SJSA1 (cell line): ENCODE results near the gene TNS4. TPM values are rescaled to one million over a fixed set of nuclear protein-coding genes. Genes with fewer than 3 reads are reported as not detected.

Experiments
- DNase-seq, 2 experiments: peaks; one replicate each; pipeline ENCODE4 v3.0.0-alpha.2; 2015 to 2020; ENCODE audit warnings: low spot score in 2 of 2, low read depth in 1 of 2
- H3K27ac ChIP-seq: fragments of 250-450 bp; sonication (Bioruptor Pico); 2 replicates; pipeline ENCODE4 v1.5.1; 2020; ENCODE audit warnings: mild to moderate bottlenecking, moderate library complexity
- H3K27me3 ChIP-seq: fragments of 250-450 bp; sonication (Bioruptor Pico); replicated peaks from 2 replicates; pipeline ENCODE4 v1.5.1; 2020; ENCODE audit warnings: mild to moderate bottlenecking, moderate library complexity
- H3K36me3 ChIP-seq: fragments of 250-450 bp; sonication (Bioruptor Pico); 2 replicates; pipeline ENCODE4 v1.5.1; 2020; ENCODE audit warnings: mild to moderate bottlenecking
- H3K4me1 ChIP-seq: fragments of 250-450 bp; sonication (Bioruptor Pico); replicated peaks from 2 replicates; pipeline ENCODE4 v1.6.1; 2021; ENCODE audit warnings: mild to moderate bottlenecking
- H3K4me3 ChIP-seq: fragments of 250-450 bp; sonication (Bioruptor Pico); 2 replicates; pipeline ENCODE4 v1.5.1; 2020; ENCODE audit warnings: mild to moderate bottlenecking
- H3K9me3 ChIP-seq: fragments of 250-450 bp; sonication (Bioruptor Pico); replicated peaks from 2 replicates; pipeline ENCODE4 v1.5.1; 2020; ENCODE audit warnings: mild to moderate bottlenecking
- total RNA-seq: library from RNA; depleted of rRNA; stranded (reverse); fragments of >200 nt; shearing (Covaris generic); gene quantifications from 2 replicates; pipeline ENCODE4 v1.2.3, GENCODE V29; 2014

The TNS4 gene
- total RNA-seq, 1 experiment from 2014 or later = not detected

DNA sequence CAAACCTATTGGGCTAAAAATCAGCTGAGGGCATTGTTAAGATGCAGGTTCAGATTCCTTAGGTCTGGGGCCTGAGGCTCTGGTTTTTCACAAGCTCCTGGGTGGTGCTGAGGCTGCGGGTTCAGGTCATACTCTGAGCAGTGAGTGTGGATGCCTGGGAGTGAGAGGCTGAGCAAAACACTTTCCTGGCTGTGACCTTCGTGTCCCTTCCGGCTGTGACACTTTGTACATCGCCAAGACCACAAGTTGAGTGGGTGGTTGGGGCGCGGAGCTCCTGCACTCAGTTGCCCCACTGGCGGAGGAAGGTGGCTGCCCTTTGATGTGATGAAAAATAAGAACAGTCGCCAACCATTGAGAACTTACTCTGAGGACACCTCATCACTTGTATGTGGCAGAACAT, 39.0 kb upstream of the TNS4 start:
- H3K27ac ChIP-seq = no peak overlapping the region
- no peak for DNase-seq
- peaks cover 18% of the 10 kb centered on the region for H3K4me1 ChIP-seq

DNA sequence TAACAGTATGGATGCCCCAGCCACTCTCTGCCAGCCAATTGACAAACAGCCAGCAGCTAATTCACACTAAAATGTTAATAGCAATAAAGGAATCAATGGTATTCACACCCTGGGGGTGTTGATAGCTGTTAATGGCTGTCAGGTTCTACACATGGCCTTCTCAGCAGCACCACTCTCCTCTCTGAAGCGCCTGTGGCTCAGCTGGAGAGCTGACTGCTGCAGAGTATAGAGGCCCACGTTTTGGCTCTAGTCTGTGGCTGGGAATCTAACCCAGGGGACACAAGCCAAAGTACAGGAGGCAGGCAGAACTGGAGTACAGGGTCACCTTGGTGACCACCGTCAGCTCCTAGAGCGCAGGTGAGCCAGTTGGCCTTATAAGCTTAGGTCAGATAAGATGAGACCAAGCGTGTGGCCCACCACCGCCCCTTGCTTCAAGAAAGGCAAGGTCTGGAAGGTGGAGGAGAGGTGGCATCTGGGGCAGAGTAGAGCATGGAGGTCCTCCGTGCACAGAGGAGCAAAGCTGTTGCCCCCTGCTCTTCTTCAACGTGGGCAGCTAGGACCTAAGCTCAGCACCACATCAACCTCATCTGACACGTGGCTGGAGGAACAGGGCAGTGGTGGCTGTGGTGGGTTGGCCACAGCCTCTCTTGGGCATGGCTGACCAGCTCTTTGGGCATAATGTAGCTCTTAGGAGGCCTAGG, 38.4 kb upstream of the TNS4 start:
- H3K27me3 ChIP-seq = no peaks in the 10 kb centered on the region
- H3K4me3 ChIP-seq = no peak overlapping the region
- no peak for DNase-seq
- no peak overlapping the region for H3K27ac ChIP-seq
- no peaks in the 10 kb centered on the region for H3K36me3 ChIP-seq
- H3K9me3 ChIP-seq = no peaks in the 10 kb centered on the region
- peaks cover 18% of the 10 kb centered on the region for H3K4me1 ChIP-seq

More for the DNA sequence above, 39.0 kb upstream of the TNS4 start:
- Histone ChIP-seq H3K4me3 (no peak overlapping the region), H3K36me3 (no peaks in the 10 kb centered on the region), H3K27me3 (no peaks in the 10 kb centered on the region), H3K9me3 (no peaks in the 10 kb centered on the region)

DNA sequence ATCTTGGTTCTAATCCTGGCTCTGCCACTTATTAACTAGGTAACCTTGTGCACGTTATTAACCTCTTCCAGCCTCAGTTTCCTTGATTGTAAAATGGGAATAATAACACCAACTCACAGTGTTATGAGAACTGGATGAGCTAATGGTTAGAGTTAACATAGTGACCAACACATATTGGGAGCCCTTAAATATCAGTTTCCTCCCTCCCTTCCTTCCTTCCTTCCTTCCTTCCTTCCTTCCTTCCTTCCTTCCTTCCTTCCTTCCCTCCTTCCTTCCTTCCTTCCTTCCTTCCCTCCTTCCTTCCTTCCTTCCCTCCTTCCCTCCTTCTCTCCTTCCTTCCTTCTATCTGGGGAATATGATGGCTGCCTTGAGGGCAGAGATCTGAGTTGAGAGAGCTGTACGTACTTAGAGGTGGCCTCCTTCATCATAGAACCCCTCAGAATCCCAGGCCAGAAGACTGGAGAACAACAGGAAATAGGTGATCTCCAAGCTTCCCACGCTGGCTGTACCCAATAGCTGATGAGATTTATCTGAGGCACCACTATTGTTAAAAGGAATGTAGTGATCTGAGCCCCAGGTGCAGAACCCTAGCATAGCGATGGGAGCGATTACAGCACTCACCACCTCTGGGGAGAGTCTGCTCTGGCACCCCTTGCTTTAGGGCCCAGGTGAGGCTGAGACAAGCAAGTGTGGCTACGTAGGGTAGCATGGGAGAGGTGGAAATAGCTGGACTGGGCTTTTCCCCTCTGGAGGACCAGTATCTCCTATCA, 37.7 kb upstream of the TNS4 start:
- Histone ChIP-seq H3K9me3 (no peaks in the 10 kb centered on the region), H3K4me3 (no peak overlapping the region), H3K36me3 (no peaks in the 10 kb centered on the region), H3K27me3 (no peaks in the 10 kb centered on the region), H3K27ac (no peak overlapping the region), H3K4me1 (peaks cover 18% of the 10 kb centered on the region)
- DNase-seq = no peak

GRCh38 chr17:40538019-40538935, 36.9 kb upstream of the TNS4 start:
- no peak overlapping the region for H3K27ac ChIP-seq
- DNase-seq = no peak
- H3K4me1 ChIP-seq = peaks cover 22% of the 10 kb centered on the region
- H3K4me3 ChIP-seq = no peak overlapping the region
- no peaks in the 10 kb centered on the region for H3K9me3 ChIP-seq
- H3K27me3 ChIP-seq = no peaks in the 10 kb centered on the region
- no peaks in the 10 kb centered on the region for H3K36me3 ChIP-seq

DNA sequence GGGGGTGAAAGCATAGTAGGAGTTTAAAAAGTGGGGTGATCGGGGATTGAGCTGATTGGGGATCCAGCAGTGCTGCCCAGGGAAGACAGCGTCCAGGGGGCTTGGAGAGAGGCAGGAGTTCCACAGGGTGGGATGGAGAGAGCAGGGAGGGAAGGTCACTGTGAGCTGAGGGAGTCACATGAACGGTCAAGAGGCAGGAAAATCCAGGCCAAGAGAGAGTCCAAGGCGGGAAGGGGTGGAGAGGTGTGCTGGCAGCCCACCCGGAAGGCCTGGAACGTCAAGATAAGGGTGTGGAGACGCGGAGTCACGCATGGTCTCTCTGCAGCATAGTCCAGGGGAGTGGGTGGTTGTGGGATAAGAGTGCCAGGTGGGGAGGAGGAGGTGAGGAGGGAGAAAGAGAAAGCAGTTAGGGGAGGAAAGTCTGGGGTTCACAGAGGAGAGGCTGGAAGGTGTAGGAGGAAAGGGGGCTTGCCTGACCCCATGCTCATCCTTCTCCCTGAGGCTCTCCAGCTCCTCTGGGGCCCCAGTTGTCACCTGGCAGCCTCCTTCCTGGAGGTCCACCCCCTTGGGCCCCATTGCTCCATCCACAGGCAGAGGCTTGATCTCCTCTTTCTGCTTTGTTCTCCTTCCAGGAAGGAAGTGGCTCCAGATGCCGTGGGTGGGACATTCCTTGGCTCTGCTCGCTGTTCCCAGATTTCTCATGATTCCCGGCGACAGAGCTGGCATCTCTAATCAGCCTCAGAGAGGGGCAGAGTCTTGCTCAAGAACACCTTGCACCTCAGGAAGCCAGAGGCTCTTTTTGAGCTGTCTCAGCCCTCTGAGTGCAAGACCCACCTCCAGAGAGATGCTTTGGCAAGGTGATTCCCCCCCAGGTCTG, 35.1 kb upstream of the TNS4 start:
- no peaks in the 10 kb centered on the region for H3K36me3 ChIP-seq
- H3K4me1 ChIP-seq = peaks cover 28% of the 10 kb centered on the region
- no peak for DNase-seq
- H3K27me3 ChIP-seq = no peaks in the 10 kb centered on the region
- H3K9me3 ChIP-seq = no peaks in the 10 kb centered on the region
- no peak overlapping the region; the same call in 1 of the 2 replicates for H3K27ac ChIP-seq
- no peak overlapping the region for H3K4me3 ChIP-seq

DNA sequence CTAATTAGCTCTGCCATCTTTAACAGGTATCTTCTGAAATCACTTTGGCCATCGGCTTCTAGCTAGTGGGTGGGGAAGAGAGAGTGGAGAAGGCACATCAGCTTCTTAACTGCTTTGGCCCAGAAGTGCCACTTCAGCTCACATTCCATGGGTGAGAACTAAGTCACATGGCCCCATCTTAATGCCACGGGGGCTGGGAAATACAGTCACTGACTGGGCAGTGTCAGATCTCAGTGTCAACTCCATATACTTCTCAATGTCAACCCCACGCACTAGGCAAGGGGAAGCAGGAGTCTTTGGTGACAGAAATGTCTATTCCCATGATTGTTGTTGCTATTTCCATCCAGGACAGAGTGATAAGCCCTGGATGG, 34.5 kb upstream of the TNS4 start:
- Histone ChIP-seq H3K4me1 (peaks cover 28% of the 10 kb centered on the region), H3K27me3 (no peaks in the 10 kb centered on the region), H3K9me3 (no peaks in the 10 kb centered on the region), H3K36me3 (no peaks in the 10 kb centered on the region), H3K27ac (no peak overlapping the region), H3K4me3 (no peak overlapping the region)
- DNase-seq = no peak

DNA sequence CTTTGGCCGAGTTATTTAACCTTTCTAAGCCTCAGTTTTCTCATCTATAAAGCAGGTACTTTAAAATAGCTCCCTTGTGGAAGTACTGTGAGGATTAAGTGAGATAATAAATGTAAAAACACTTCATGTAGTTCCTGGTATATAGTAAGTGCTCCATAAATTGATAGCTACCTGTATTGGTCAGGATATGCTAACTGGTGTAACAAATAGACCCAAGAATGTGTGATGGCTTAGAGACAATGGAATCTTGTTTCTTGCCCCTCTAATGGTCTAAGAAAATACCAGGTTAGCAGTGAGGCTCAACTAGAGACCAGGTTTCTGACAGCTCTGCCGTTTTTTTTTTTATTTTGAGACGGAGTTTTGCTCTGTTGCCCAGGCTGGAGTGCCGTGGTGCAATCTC, 34.0 kb upstream of the TNS4 start:
- Histone ChIP-seq H3K9me3 (no peaks in the 10 kb centered on the region), H3K4me3 (no peak overlapping the region), H3K4me1 (peaks cover 28% of the 10 kb centered on the region), H3K36me3 (no peaks in the 10 kb centered on the region), H3K27me3 (no peaks in the 10 kb centered on the region), H3K27ac (no peak overlapping the region)
- no peak for DNase-seq

DNA sequence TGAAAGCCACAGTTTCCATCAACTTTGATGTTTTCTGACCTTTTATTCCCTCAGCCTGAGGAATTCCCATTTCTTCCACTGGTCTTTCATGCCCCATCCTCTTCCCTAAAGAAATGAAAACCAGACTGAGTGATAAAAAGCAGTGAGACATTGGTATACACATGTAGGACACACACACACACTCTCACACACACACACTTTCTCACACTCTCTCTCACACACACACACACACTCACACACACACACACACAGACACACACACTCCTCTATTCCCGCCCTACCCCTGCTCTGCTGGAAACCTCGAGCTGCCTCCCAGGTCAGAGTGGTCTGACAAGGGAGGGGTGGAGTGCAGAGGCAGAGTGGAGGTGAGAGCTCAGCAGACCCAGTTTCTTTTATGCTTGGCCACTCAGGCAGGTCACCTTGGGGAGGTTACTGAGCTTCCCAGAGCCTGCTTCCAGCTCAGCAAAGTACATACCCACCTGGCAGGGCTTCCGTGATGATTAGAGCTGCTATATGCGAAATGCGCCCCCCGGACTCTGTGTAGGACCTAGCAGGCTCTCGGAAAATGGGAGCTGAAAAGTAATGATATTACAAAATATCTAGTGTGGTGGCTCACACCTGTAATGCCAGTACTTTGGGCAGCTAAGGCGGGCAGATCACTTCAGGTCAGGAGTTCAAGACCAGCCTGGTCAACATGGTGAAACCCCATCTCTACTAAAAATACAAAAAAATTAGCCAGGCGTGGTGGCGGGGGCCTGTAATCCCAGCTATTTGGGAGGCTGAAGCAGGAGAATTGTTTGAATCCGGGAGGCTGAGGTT, 33.2 kb upstream of the TNS4 start:
- H3K36me3 ChIP-seq = no peaks in the 10 kb centered on the region
- no peak for DNase-seq
- no peaks in the 10 kb centered on the region for H3K9me3 ChIP-seq
- H3K4me3 ChIP-seq = no peak overlapping the region
- no peaks in the 10 kb centered on the region for H3K27me3 ChIP-seq
- H3K27ac ChIP-seq = no peak overlapping the region
- peaks cover 28% of the 10 kb centered on the region for H3K4me1 ChIP-seq

- DNase-seq = no peak
- Histone ChIP-seq H3K4me1 (peaks cover 28% of the 10 kb centered on the region), H3K36me3 (no peaks in the 10 kb centered on the region)
Observed at GRCh38 chr17:40533896-40534295, 32.5 kb upstream of the TNS4 start.

DNA sequence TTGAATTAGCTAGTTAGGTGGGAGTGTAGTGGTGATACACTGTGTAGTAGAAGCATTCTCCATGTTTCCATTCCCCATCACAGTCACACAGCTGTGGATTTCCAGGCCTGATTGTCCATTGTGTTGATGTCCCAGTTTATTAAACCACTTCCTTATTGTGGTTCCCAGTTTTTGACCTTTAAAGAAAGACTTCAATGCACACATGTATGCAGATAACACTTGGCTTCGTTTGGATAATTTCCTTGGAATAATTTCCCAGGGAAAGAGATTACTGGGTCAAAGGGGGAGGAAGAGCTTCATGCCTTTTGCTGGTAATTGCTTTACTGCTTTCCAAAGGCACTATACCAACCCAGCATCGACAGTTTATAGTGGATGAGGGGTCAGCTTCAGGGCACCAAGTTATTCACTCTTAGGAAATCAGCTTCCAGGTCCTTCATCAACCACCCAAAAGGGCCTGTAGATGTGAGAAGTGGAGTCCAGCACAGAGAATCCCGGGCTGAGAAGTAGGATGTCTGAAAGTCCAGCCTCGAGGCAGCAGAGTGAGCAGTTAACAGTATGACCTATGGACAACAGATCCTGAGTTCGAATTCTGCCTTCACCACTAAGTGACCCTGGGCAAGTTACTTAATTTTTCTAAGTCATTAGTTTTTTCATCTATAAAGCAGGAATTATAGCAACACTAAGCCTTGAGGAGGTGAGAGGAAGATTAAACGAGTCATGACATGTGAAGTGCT, 31.3 kb upstream of the TNS4 start:
- no peak overlapping the region for H3K4me3 ChIP-seq
- H3K36me3 ChIP-seq = no peaks in the 10 kb centered on the region
- peaks cover 28% of the 10 kb centered on the region for H3K4me1 ChIP-seq
- H3K27me3 ChIP-seq = no peaks in the 10 kb centered on the region
- DNase-seq = peak in 1 of 2 experiments; percentile 18
- no peak overlapping the region for H3K27ac ChIP-seq
- H3K9me3 ChIP-seq = no peaks in the 10 kb centered on the region

More at GRCh38 chr17:40533896-40534295, 32.5 kb upstream of the TNS4 start:
- Histone ChIP-seq H3K27ac (no peak overlapping the region), H3K4me3 (no peak overlapping the region), H3K27me3 (no peaks in the 10 kb centered on the region), H3K9me3 (no peaks in the 10 kb centered on the region)

GRCh38 chr17:40531051-40531991, 29.9 kb upstream of the TNS4 start:
- no peaks in the 10 kb centered on the region for H3K9me3 ChIP-seq
- no peaks in the 10 kb centered on the region for H3K36me3 ChIP-seq
- H3K4me1 ChIP-seq = peaks cover 20% of the 10 kb centered on the region
- H3K27ac ChIP-seq = no peak overlapping the region
- no peak for DNase-seq
- no peak overlapping the region for H3K4me3 ChIP-seq
- no peaks in the 10 kb centered on the region for H3K27me3 ChIP-seq
